Dermis microvascular lymphatic vessel endothelial cell (primary cell): Measurements from ENCODE around the gene ANKH. TPM values are rescaled to one million over a fixed set of nuclear protein-coding genes. Genes with fewer than 3 reads are reported as not detected.
A peak's percentile ranks its signal among the peaks of the same experiment; 100 is the strongest.

Experiments used
- DNase-seq, 2 donors: peaks; one replicate each; pipeline versions ENCODE4 v3.0.0 to v3.0.0-alpha.2; 2010; ENCODE audit warnings: low read depth in 2 of 2
- total RNA-seq: library from RNA; depleted of rRNA; stranded (reverse); fragments of >200 nt; gene quantifications from 2 replicates; pipeline ENCODE4 v1.2.1, GENCODE V29; 2014

The ANKH gene
- total RNA-seq, 1 donor from 2014 or later, result 12.7 TPM

GRCh38 chr5:14741131-14741530, 130.4 kb downstream of the ANKH start:
- peak; percentile 70 to 83 for DNase-seq

- no peak for DNase-seq
These were observed 131.6 kb downstream of the ANKH start for GRCh38 chr5:14739981-14740380.

GRCh38 chr5:14739538-14739937, 132.0 kb downstream of the ANKH start:
- DNase-seq, result peak; percentile 40 to 91

- DNase-seq, result no peak
These were observed 133.5 kb downstream of the ANKH start for GRCh38 chr5:14738050-14738449.

GRCh38 chr5:14737291-14737690, 134.3 kb downstream of the ANKH start:
- no peak for DNase-seq

- DNase-seq, result no peak
These were observed 135.6 kb downstream of the ANKH start for GRCh38 chr5:14735944-14736343.

GRCh38 chr5:14734396-14734795, 137.2 kb downstream of the ANKH start:
- DNase-seq, result no peak

GRCh38 chr5:14733661-14734060, 137.9 kb downstream of the ANKH start:
- DNase-seq, result no peak

GRCh38 chr5:14732991-14733390, 138.6 kb downstream of the ANKH start:
- DNase-seq, result no peak

- no peak for DNase-seq
These were observed 140.7 kb downstream of the ANKH start for GRCh38 chr5:14730881-14731280.

GRCh38 chr5:14730466-14730865, 141.1 kb downstream of the ANKH start:
- no peak for DNase-seq

GRCh38 chr5:14729448-14730385, 141.9 kb downstream of the ANKH start:
- no peak for DNase-seq

- peak in 1 of 2 donors; percentile 17 for DNase-seq
These were observed 143.1 kb downstream of the ANKH start for GRCh38 chr5:14728459-14728938.

- DNase-seq, result no peak
These were observed 143.6 kb downstream of the ANKH start for GRCh38 chr5:14727928-14728458.

- DNase-seq, result peak; percentile 74 to 87
These were observed 144.1 kb downstream of the ANKH start for GRCh38 chr5:14727428-14727865.

GRCh38 chr5:14726066-14726838, 145.3 kb downstream of the ANKH start:
- DNase-seq, result no peak

- DNase-seq, result no peak
These were observed 146.9 kb downstream of the ANKH start for GRCh38 chr5:14724633-14725032.

GRCh38 chr5:14723701-14724132, 147.9 kb downstream of the ANKH start:
- no peak for DNase-seq

GRCh38 chr5:14722923-14723322, 148.7 kb downstream of the ANKH start:
- DNase-seq, result no peak

- no peak for DNase-seq
These were observed 149.5 kb downstream of the ANKH start for GRCh38 chr5:14721990-14722656.

- DNase-seq, result no peak
These were observed 151.2 kb downstream of the ANKH start for GRCh38 chr5:14720236-14720923.
